Measurements from ENCODE around the gene PRMT7.

PRMT7 gene

GRCh38 chr16:68378436-68379415, 67.9 kb downstream of the PRMT7 start:
- Mint-ChIP-seq H3K27me3 (ENCODE audit: low read depth, poor library complexity) (no peaks in the 10 kb centered on the region), H3K9me3 (no peaks in the 10 kb centered on the region), H3K36me3 (ENCODE audit: low read depth) (no peaks in the 10 kb centered on the region), H3K4me3 (no peak overlapping the region), H3K4me1 (peaks cover 35% of the 10 kb centered on the region), H3K27ac (no peak overlapping the region)
- no peak for DNase-seq
- TF ChIP-seq CTCF (IDR thresholded peaks at IDR 0.05), result no peak

- DNase-seq, result no peak
- Mint-ChIP-seq H3K9me3 (no peaks in the 10 kb centered on the region), H3K36me3 (ENCODE audit: low read depth) (no peaks in the 10 kb centered on the region), H3K27ac (no peak overlapping the region), H3K4me1 (peaks cover 45% of the 10 kb centered on the region), H3K27me3 (ENCODE audit: low read depth, poor library complexity) (no peaks in the 10 kb centered on the region), H3K4me3 (no peak overlapping the region)
- no peak for TF ChIP-seq CTCF (IDR thresholded peaks at IDR 0.05)
These were observed 68.9 kb downstream of the PRMT7 start for GRCh38 chr16:68379472-68380347.

DNA sequence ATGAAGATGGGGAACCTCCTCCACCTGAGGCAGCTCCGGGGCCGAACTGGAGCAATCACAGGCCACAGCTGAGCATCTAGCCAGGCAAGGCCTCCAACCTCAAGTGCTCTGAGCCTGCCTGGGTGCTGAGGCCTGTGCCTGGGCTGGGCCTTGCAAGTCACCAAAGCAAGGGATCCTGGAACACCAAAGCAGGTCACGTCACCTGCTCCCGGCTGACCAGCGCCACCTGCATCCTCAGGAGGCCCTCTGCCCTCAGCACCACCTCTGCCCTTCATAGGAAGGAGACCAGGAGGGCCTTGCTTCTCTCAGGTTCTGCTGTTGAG, 69.5 kb downstream of the PRMT7 start:
- peaks cover 47% of the 10 kb centered on the region for H3K4me1 Mint-ChIP-seq
- no peaks in the 10 kb centered on the region for H3K9me3 Mint-ChIP-seq
- H3K27me3 Mint-ChIP-seq (ENCODE audit: low read depth, poor library complexity), result no peaks in the 10 kb centered on the region
- H3K27ac Mint-ChIP-seq, result no peak overlapping the region
- DNase-seq, result no peak
- H3K4me3 Mint-ChIP-seq, result no peak overlapping the region
- H3K36me3 Mint-ChIP-seq (ENCODE audit: low read depth), result no peaks in the 10 kb centered on the region
- TF ChIP-seq CTCF (IDR thresholded peaks at IDR 0.05), result no peak

DNA sequence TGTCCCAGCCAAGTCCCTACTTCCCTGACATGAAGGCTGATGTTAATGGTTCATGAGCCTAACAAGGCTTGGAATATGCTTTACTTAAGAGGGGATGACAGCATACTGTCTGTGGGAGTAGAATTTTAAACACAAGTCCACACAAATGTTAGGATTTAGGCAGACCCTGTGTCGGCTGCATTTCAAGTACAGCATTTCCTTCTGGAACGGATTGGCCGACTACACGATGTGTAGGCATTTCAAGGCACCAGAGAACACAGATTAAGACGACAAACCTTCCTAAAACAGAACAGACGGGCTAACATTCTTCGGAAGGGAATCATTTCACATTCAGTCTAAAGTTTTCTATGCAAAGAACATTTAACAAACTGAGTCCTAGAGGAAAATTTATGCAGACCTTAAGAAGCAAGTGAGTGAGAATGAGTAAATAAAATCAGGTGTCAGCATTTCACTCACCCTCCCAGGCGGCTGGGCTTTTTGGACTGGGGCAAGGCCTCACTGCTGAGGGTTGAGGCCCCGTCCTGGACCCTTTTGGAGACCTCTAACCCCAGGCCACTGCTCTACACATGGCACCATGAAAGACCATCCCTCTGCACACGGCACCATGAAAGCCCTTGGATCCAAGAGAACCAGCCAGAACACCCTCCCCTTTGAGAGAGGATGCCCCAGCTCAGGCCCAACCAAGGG, 70.0 kb downstream of the PRMT7 start:
- H3K27me3 Mint-ChIP-seq (ENCODE audit: low read depth, poor library complexity), result no peaks in the 10 kb centered on the region
- peaks cover 50% of the 10 kb centered on the region for H3K4me1 Mint-ChIP-seq
- no peaks in the 10 kb centered on the region for H3K9me3 Mint-ChIP-seq
- no peak overlapping the region for H3K27ac Mint-ChIP-seq
- TF ChIP-seq CTCF (IDR thresholded peaks at IDR 0.05), result no peak
- no peaks in the 10 kb centered on the region for H3K36me3 Mint-ChIP-seq (ENCODE audit: low read depth)
- no peak for DNase-seq
- no peak overlapping the region for H3K4me3 Mint-ChIP-seq

DNA sequence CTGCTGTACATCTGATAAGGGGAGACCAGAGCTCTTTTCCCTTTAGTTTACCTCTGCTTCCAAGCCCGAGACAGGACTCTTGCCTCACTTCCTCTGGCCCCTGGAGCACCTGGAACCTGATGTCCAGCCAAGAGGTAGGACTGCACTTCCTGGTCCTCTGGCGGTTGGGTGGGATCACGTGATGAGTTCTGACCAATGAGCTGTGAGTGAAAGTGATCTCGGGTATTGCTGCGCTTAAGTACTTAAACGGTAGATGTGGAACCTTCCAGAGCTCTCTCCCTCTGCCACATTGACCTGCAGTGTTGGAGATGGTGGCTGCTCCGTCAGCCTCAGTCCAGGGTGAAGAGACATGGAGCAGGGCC, 70.5 kb downstream of the PRMT7 start:
- no peak overlapping the region for H3K27ac Mint-ChIP-seq
- no peaks in the 10 kb centered on the region for H3K36me3 Mint-ChIP-seq (ENCODE audit: low read depth)
- no peak for TF ChIP-seq CTCF (IDR thresholded peaks at IDR 0.05)
- no peaks in the 10 kb centered on the region for H3K27me3 Mint-ChIP-seq (ENCODE audit: low read depth, poor library complexity)
- no peak for DNase-seq
- no peak overlapping the region for H3K4me3 Mint-ChIP-seq
- peaks cover 47% of the 10 kb centered on the region for H3K4me1 Mint-ChIP-seq
- no peaks in the 10 kb centered on the region for H3K9me3 Mint-ChIP-seq

Data from nephron progenitor cell (in vitro differentiated cells).